GM12878 (cell line): ENCODE data around the gene GPC6. TPM values are rescaled to one million over a fixed set of nuclear protein-coding genes. Genes with fewer than 3 reads are reported as not detected.

Experiments
- ATAC-seq: fragments of 200-7000 bp; cut with Tn5 transposase; 3 replicates; pipeline ENCODE4 v1.9.1; 2020; ENCODE audit warnings: mild to moderate bottlenecking, moderate library complexity
- BruUV-seq: library from RNA; stranded (reverse); fragments of 400-500 nt; replicated peaks from 2 replicates; lab custom pipeline; 2021; lab: Mats Ljungman, UMichigan
- CTCF ChIA-PET: fragments of 300-600 bp; sonication (Branson Sonifier 250); formaldehyde crosslinking; extraction: SDS; loops from one replicate; lab custom pipeline; 2021; ENCODE audit warnings: inconsistent platforms; lab: Yijun Ruan, JAX
- POLR2A ChIA-PET: fragments of 350-600 bp; formaldehyde crosslinking; extraction: SDS; loops from one replicate; lab custom pipeline; 2021; ENCODE audit warnings: inconsistent platforms; lab: Charles Lee
- RAD21 ChIA-PET: fragments of 300-600 bp; sonication (Branson Sonifier 250); formaldehyde crosslinking; loops from one replicate; lab custom pipeline; 2023; ENCODE audit warnings: antibody characterized with exemption; ENCODE audit not compliant: unreplicated experiment; lab: Charles Lee
- SMC1A ChIA-PET: fragments of 300-600 bp; sonication (Branson Sonifier 250); formaldehyde crosslinking; loops from one replicate; lab custom pipeline; 2023; ENCODE audit not compliant: unreplicated experiment, uncharacterized antibody; lab: Charles Lee
- DNase-seq: peaks from one replicate; pipeline ENCODE4 v3.0.0-alpha.2; 2011; ENCODE audit warnings: low read depth, low spot score
- FAIRE-seq: peaks from 3 replicates; lab custom pipeline; 2011; peaks lifted over from hg19 to GRCh38; lab: Jason Lieb, UNC
- H2AFZ ChIP-seq: 2 replicates; pipeline ENCODE4 v1.6.0; 2011; ENCODE audit warnings: low read depth, low read length, control low read depth; ENCODE audit not compliant: control insufficient read depth
- H3K27ac ChIP-seq: 2 replicates; pipeline ENCODE4 v1.5.1; 2011; ENCODE audit warnings: control low read depth; ENCODE audit not compliant: control insufficient read depth, insufficient read depth
- H3K27me3 ChIP-seq, 2 experiments: replicated peaks in 1 of 2; 2 replicates each; pipeline versions ENCODE4 v1.6.0 to v1.6.1; 2011; ENCODE audit warnings: low read length in 1 of 2; ENCODE audit not compliant: control insufficient read depth in 2 of 2, insufficient read depth in 2 of 2
- H3K36me3 ChIP-seq, 2 experiments: 2 replicates each; pipeline ENCODE4 v1.5.1; 2011; ENCODE audit warnings: low read length in 1 of 2; ENCODE audit not compliant: control insufficient read depth in 2 of 2, insufficient read depth in 2 of 2
- H3K4me1 ChIP-seq: 2 replicates; pipeline ENCODE4 v1.6.1; 2011; ENCODE audit warnings: mild to moderate bottlenecking, low read length, moderate library complexity, mixed read lengths; ENCODE audit not compliant: control insufficient read depth, insufficient read depth
- H3K4me2 ChIP-seq: 2 replicates; pipeline ENCODE4 v1.6.0; 2011; ENCODE audit warnings: control low read depth; ENCODE audit not compliant: control insufficient read depth, insufficient read depth
- H3K4me3 ChIP-seq: fragments of 200-600 bp; sonication (generic); 2 replicates; pipeline ENCODE4 v1.5.1; 2016
- H3K79me2 ChIP-seq: 2 replicates; pipeline ENCODE4 v1.6.0; 2011; ENCODE audit warnings: low read length; ENCODE audit not compliant: control insufficient read depth, insufficient read depth
- H3K9ac ChIP-seq: 2 replicates; pipeline ENCODE4 v1.8.0; 2011; ENCODE audit warnings: low read length, control low read depth, mixed read lengths; ENCODE audit not compliant: control insufficient read depth, insufficient read depth
- H3K9me3 ChIP-seq: replicated peaks from 3 replicates; pipeline ENCODE4 v1.5.1; 2011; ENCODE audit warnings: mild to moderate bottlenecking, low read length; ENCODE audit not compliant: control insufficient read depth, insufficient read depth
- H4K20me1 ChIP-seq: 2 replicates; pipeline ENCODE4 v1.6.0; 2011; ENCODE audit not compliant: control insufficient read depth, insufficient read depth
- BCL11A ChIP-seq: IDR thresholded peaks from 2 replicates; pipeline ENCODE4 v1.6.1; 2011; ENCODE audit warnings: low read depth, low read length
- BRCA1 ChIP-seq: IDR thresholded peaks from 2 replicates; pipeline ENCODE4 v1.6.1; 2011; ENCODE audit warnings: low read depth, low read length, improper control_type of control experiment
- CHD1 ChIP-seq: IDR thresholded peaks from 2 replicates; pipeline ENCODE4 v1.6.1; 2012; ENCODE audit warnings: low read depth, low read length, improper control_type of control experiment
- FOXM1 ChIP-seq: IDR thresholded peaks from 2 replicates; pipeline ENCODE4 v1.6.1; 2012; ENCODE audit warnings: low read depth, mild to moderate bottlenecking, inconsistent platforms, low read length, moderate library complexity
- JUNB ChIP-seq: IDR thresholded peaks from 2 replicates; pipeline ENCODE4 v1.6.1; 2016; ENCODE audit warnings: antibody characterized with exemption, mild to moderate bottlenecking
- JUND ChIP-seq: IDR thresholded peaks from 2 replicates; pipeline ENCODE4 v1.6.1; 2012; ENCODE audit warnings: low read depth, mild to moderate bottlenecking, low read length, improper control_type of control experiment, moderate library complexity
- KDM1A ChIP-seq: fragments of 200-600 bp; sonication (generic); IDR thresholded peaks from 2 replicates; pipeline ENCODE4 v1.6.1; 2016; ENCODE audit warnings: borderline replicate concordance
- NFXL1 ChIP-seq: fragments of 450-650 bp; IDR thresholded peaks from 2 replicates; pipeline ENCODE4 v1.6.1; 2017; ENCODE audit warnings: antibody characterized with exemption, mild to moderate bottlenecking, borderline replicate concordance
- POLR2AphosphoS2 ChIP-seq: IDR thresholded peaks from 2 replicates; pipeline ENCODE4 v1.6.1; 2011; ENCODE audit warnings: low read depth, mild to moderate bottlenecking, low read length, improper control_type of control experiment, moderate library complexity
- SUPT20H ChIP-seq: IDR thresholded peaks from 2 replicates; pipeline ENCODE4 v1.6.1; 2011; ENCODE audit warnings: low read depth, mild to moderate bottlenecking, low read length, moderate library complexity, borderline replicate concordance; ENCODE audit not compliant: control insufficient read depth
- WGBS: methylation state at CpG from one replicate; pipeline ENCODE4 v1.1.6; 2016; ENCODE audit warnings: low lambda C conversion rate; ENCODE audit not compliant: insufficient replicate concordance, insufficient coverage; ENCODE audit errors: missing lambda C conversion rate; 5-methylcytosine and 5-hydroxymethylcytosine counted together
- in situ Hi-C: fragments of 300-500 bp; cut with MboI; formaldehyde crosslinking; loops from 9 replicates; pipeline ENCODE4 v1.14.3; 2018; ENCODE audit warnings: mixed read lengths
- intact Hi-C: fragments of 100-400 bp; cut with micrococcal nuclease; formaldehyde crosslinking; loops from one replicate; pipeline ENCODE4 v1.14.2; 2022; ENCODE audit not compliant: unreplicated experiment
- polyA plus RNA-seq, 11 experiments: library from polyadenylated mRNA; depleted of rRNA in 4 of 11; unstranded in 6 of 11; stranded (reverse) in 5 of 11; fragments of >200 nt; fragmentation: Nextera tagmentation in 4 of 11; fragmentation: Illumina TruSeq in 1 of 11; extraction: Ambion mirVana in 4 of 11; extraction: Trizol in 1 of 11; gene quantifications; 1 replicate in 1 of 11; 2 replicates in 10 of 11; pipeline versions ENCODE4 v1.2.1 to v1.2.3, GENCODE V29; 2011 to 2016; ENCODE audit warnings: inconsistent platforms in 2 of 11, missing spikeins in 2 of 11, low read depth in 1 of 11
- total RNA-seq, 4 experiments: library from RNA; depleted of rRNA in 3 of 4; stranded (reverse); fragments of >200 nt in 3 of 4; fragmentation: Illumina TruSeq in 1 of 4; extraction: Trizol in 1 of 4; gene quantifications; 2 replicates each; pipeline versions ENCODE4 v1.2.1 to v1.2.3, GENCODE V29; 2013 to 2021
- TF ChIP-seq, protein P1 (sequence below): fragments of 450-650 bp; formaldehyde crosslinking; IDR thresholded peaks from 2 replicates; pipeline ENCODE4 v1.4.0; 2020; ENCODE audit warnings: mild to moderate bottlenecking, moderate library complexity
- TF ChIP-seq, protein P2 (sequence below): fragments of 450-650 bp; IDR thresholded peaks from 2 replicates; pipeline ENCODE4 v1.6.1; 2017; ENCODE audit warnings: antibody characterized with exemption, mild to moderate bottlenecking, moderate library complexity

Gene GPC6
- total and polyA plus RNA-seq, 10 of the 15 experiments (the other 5 are each of a cell fraction or from before 2014, with no cell fraction given), result 0.03 to 0.04 (median 0.03) TPM; not detected in 7

DNA sequence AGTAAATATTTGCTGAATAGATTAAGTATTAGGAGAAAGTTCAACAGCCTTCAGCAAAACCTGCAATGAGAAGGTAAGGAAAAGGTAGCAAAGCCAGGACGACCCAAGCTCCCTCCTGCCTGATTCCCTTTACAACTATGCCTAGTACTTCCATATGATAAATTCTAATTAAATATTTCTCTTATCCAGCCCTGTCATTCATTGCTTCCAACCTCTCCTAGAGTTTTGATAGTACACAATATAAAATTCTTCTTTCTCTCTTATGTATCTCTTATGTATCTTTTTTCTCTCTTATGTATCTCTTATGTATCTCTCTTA lies 1065.7 kb downstream of the GPC6 start:
- Histone ChIP-seq H3K9ac (no peak overlapping the region), H3K4me3 (no peak overlapping the region), H3K4me1 (no peaks in the 10 kb centered on the region), H4K20me1 (no peaks in the 10 kb centered on the region), H3K27me3 (no peaks in the 10 kb centered on the region; a peak in 1 of 4 replicates), H3K79me2 (no peaks in the 10 kb centered on the region), H3K27ac (no peak overlapping the region), H3K9me3 (no peaks in the 10 kb centered on the region), H2AFZ (no peak overlapping the region), H3K36me3 (no peaks in the 10 kb centered on the region), H3K4me2 (no peak overlapping the region)
- WGBS, result 0% methylated on average over 1 of the region's 1 CpG
- SMC1A ChIA-PET, result no interaction called here
- BruUV-seq, result no TSS peak
- ATAC-seq (no peak), DNase-seq (no peak), FAIRE-seq (no peak)
- intact Hi-C loops, result no loop called here
- TF ChIP-seq BCL11A (no peak), KDM1A (no peak), FOXM1 (no peak), CHD1 (no peak), POLR2AphosphoS2 (no peak), JUND (no peak), NFXL1 (no peak), BRCA1 (no peak), JUNB (no peak), SUPT20H (no peak)
- TF ChIP-seq, protein P1, sequence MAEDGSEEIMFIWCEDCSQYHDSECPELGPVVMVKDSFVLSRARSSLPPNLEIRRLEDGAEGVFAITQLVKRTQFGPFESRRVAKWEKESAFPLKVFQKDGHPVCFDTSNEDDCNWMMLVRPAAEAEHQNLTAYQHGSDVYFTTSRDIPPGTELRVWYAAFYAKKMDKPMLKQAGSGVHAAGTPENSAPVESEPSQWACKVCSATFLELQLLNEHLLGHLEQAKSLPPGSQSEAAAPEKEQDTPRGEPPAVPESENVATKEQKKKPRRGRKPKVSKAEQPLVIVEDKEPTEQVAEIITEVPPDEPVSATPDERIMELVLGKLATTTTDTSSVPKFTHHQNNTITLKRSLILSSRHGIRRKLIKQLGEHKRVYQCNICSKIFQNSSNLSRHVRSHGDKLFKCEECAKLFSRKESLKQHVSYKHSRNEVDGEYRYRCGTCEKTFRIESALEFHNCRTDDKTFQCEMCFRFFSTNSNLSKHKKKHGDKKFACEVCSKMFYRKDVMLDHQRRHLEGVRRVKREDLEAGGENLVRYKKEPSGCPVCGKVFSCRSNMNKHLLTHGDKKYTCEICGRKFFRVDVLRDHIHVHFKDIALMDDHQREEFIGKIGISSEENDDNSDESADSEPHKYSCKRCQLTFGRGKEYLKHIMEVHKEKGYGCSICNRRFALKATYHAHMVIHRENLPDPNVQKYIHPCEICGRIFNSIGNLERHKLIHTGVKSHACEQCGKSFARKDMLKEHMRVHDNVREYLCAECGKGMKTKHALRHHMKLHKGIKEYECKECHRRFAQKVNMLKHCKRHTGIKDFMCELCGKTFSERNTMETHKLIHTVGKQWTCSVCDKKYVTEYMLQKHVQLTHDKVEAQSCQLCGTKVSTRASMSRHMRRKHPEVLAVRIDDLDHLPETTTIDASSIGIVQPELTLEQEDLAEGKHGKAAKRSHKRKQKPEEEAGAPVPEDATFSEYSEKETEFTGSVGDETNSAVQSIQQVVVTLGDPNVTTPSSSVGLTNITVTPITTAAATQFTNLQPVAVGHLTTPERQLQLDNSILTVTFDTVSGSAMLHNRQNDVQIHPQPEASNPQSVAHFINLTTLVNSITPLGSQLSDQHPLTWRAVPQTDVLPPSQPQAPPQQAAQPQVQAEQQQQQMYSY (CRISPR knock-in tag), result no peak
- TF ChIP-seq, protein P2, sequence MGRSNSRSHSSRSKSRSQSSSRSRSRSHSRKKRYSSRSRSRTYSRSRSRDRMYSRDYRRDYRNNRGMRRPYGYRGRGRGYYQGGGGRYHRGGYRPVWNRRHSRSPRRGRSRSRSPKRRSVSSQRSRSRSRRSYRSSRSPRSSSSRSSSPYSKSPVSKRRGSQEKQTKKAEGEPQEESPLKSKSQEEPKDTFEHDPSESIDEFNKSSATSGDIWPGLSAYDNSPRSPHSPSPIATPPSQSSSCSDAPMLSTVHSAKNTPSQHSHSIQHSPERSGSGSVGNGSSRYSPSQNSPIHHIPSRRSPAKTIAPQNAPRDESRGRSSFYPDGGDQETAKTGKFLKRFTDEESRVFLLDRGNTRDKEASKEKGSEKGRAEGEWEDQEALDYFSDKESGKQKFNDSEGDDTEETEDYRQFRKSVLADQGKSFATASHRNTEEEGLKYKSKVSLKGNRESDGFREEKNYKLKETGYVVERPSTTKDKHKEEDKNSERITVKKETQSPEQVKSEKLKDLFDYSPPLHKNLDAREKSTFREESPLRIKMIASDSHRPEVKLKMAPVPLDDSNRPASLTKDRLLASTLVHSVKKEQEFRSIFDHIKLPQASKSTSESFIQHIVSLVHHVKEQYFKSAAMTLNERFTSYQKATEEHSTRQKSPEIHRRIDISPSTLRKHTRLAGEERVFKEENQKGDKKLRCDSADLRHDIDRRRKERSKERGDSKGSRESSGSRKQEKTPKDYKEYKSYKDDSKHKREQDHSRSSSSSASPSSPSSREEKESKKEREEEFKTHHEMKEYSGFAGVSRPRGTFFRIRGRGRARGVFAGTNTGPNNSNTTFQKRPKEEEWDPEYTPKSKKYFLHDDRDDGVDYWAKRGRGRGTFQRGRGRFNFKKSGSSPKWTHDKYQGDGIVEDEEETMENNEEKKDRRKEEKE, result no peak
- RAD21 ChIA-PET, result no interaction called here
- POLR2A ChIA-PET, result no interaction called here
- in situ Hi-C loops, result no loop called here
- CTCF ChIA-PET, result interaction anchor here (1.3 kb wide), 1 partner anchor 22 kb away, joined by 3 read pairs; no protein-coding TSS in a partner anchor
